ENCODE data around the gene HIGD2B. TPM values are rescaled to one million over a fixed set of nuclear protein-coding genes. Genes with fewer than 3 reads are reported as not detected.

The HIGD2B gene
- total and polyA plus RNA-seq, 11 donors, result 0.23 TPM; not detected in 10

DNA sequence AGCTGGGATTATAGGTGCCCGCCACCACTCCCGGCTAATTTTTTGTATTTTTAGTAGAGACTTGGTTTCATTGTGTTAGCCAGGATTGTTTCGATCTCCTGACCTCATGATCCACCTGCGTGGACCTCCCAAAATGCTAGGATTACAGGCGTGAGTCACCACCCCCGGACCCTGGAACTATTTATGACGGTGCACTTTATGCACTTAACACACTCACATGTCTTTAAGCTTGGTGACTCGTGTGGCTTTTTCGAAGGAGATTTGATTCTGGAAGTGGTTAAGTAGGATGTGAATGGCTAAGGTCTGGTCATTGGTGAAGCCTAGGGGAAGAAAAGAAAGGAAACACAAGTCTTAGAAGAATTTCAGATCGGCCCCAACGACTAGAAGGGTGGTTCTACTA is 20.3 kb upstream of the HIGD2B start:
- Histone ChIP-seq H3K36me3 (peaks cover 0 to 14% (median under 1%) of the 10 kb centered on the region in 9 donors), H3K4me1 (peaks cover 0 to 4% (median 0%) of the 10 kb centered on the region in 12 donors), H3K27ac (no peak overlapping the region), H3K9me3 (no peaks in the 10 kb centered on the region), H3K4me3 (no peak overlapping the region), H3K27me3 (no peaks in the 10 kb centered on the region)
- ATAC-seq (no peak), DNase-seq (no peak)
- intact Hi-C loops (cut with DNase I), result no loop called here
- TF ChIP-seq, protein P1, sequence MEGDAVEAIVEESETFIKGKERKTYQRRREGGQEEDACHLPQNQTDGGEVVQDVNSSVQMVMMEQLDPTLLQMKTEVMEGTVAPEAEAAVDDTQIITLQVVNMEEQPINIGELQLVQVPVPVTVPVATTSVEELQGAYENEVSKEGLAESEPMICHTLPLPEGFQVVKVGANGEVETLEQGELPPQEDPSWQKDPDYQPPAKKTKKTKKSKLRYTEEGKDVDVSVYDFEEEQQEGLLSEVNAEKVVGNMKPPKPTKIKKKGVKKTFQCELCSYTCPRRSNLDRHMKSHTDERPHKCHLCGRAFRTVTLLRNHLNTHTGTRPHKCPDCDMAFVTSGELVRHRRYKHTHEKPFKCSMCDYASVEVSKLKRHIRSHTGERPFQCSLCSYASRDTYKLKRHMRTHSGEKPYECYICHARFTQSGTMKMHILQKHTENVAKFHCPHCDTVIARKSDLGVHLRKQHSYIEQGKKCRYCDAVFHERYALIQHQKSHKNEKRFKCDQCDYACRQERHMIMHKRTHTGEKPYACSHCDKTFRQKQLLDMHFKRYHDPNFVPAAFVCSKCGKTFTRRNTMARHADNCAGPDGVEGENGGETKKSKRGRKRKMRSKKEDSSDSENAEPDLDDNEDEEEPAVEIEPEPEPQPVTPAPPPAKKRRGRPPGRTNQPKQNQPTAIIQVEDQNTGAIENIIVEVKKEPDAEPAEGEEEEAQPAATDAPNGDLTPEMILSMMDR (IDR thresholded peaks at IDR 0.05), result no peak
- TF ChIP-seq POLR2A (IDR thresholded peaks at IDR 0.05), result no peak
- WGBS, 4 donors, result 94 to 95% (median 94%) methylated on average over 11 of the region's 11 CpGs

DNA sequence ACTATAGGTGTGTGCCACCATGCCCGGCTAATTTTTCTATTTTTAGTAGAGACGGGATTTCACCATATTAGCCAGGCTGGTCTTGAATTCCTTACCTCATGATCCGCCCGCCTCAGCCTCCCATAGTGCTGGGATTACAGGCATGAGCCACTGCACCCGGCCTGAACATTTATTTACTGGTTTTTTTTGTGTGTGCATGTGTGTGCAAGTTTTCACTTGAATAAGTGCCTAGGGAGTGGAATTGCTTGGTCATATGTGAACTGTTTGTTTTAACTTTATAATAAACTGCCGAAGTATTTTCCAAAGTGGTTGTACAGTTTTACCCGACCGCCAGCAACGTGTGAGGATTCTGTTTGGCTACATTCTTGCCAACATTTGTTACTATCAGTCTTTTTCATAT is 14.1 kb upstream of the HIGD2B start:
- WGBS, 4 donors, result 95 to 97% (median 95%) methylated on average over 9 of the region's 9 CpGs
- intact Hi-C loops (cut with DNase I), result no loop called here

DNA sequence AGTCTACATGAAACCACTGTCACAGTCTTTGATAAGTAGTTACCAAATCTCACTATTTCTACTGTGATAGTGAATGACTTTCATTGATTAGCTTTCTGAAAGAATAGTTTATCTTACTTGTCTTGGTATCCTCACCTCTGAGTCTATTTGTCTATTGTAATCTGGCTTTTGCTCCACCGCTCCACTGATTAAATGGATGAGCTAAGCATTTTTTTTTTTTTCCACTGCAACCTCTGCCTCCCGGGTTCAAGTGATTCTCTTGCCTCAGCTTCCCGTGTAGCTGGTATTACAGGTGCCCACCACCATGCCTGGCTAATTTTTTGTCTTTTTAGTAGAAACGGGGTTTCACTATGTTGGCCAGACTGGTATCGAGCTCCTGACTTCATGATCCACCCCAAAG is 13.0 kb upstream of the HIGD2B start:
- 92 to 95% (median 94%) methylated on average over 5 of the region's 5 CpGs for WGBS, 4 donors
- Histone ChIP-seq H3K4me1 (no peaks in the 10 kb centered on the region), H3K36me3 (peaks cover 0 to 2% (median 0%) of the 10 kb centered on the region in 9 donors), H3K27me3 (no peaks in the 10 kb centered on the region), H3K9me3 (no peaks in the 10 kb centered on the region), H3K4me3 (no peak overlapping the region), H3K27ac (no peak overlapping the region)
- DNase-seq (no peak), ATAC-seq (no peak)
- intact Hi-C loops (cut with DNase I), result no loop called here
- no peak for TF ChIP-seq POLR2A (IDR thresholded peaks at IDR 0.05)
- TF ChIP-seq, protein P1 (IDR thresholded peaks at IDR 0.05), result no peak

More for the DNA sequence above, 14.1 kb upstream of the HIGD2B start:
- ATAC-seq (no peak), DNase-seq (no peak)
- Histone ChIP-seq H3K4me3 (no peak overlapping the region), H3K36me3 (peaks cover 0 to 2% (median 0%) of the 10 kb centered on the region in 9 donors), H3K4me1 (no peaks in the 10 kb centered on the region), H3K27ac (no peak overlapping the region), H3K27me3 (no peaks in the 10 kb centered on the region), H3K9me3 (no peaks in the 10 kb centered on the region)
- no peak for TF ChIP-seq POLR2A (IDR thresholded peaks at IDR 0.05)
- TF ChIP-seq, protein P1 (IDR thresholded peaks at IDR 0.05), result no peak

DNA sequence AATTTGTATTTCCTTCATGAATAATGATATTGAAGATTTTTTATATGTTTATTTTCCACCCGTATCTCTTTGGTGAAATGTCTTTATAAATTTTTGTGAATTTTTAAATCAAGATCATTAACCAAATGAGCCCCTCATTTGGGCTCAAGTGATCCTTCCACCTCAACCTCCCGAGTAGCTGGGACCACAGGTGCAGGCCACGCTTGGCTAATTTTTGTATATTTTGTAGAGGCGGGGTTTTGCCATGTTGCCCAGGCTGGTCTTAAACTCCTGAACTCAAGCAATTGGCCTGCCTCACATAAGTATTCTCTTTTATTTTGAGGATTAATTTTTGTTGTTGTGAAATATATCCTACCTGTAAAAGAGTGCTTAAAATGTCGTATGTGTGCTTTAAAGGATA is 5.0 kb upstream of the HIGD2B start:
- intact Hi-C loops (cut with DNase I), result no loop called here
- DNase-seq (no peak), ATAC-seq (no peak)
- peaks cover 0 to 7% (median 2%) of the 10 kb centered on the region in 12 donors for H3K4me1 ChIP-seq
- no peak overlapping the region for H3K27ac ChIP-seq
- TF ChIP-seq POLR2A (IDR thresholded peaks at IDR 0.05), result no peak
- TF ChIP-seq, protein P1 (IDR thresholded peaks at IDR 0.05), result no peak
- no peaks in the 10 kb centered on the region for H3K27me3 ChIP-seq
- WGBS, 4 donors, result 89 to 97% (median 93%) methylated on average over 5 of the region's 5 CpGs
- no peaks in the 10 kb centered on the region for H3K36me3 ChIP-seq
- H3K9me3 ChIP-seq, result no peaks in the 10 kb centered on the region
- H3K4me3 ChIP-seq, result no peak overlapping the region
